Mucosa of descending colon (tissue), 3 donors: ENCODE data around the gene CFAP77. TPM values are rescaled to one million over a fixed set of nuclear protein-coding genes. Genes with fewer than 3 reads are reported as not detected.
A peak's percentile ranks its signal among the peaks of the same experiment; 100 is the strongest.

Experiments used
- ATAC-seq: fragments of 200-7000 bp; cut with Tn5 transposase; one replicate; pipeline ENCODE4 v1.9.1; 2020; ENCODE audit warnings: mild to moderate bottlenecking, moderate library complexity
- DNase-seq, 3 donors: peaks; one replicate each; pipeline ENCODE4 v3.0.0-alpha.2; 2020
- H3K36me3 ChIP-seq: fragments of 200-600 bp; one replicate; pipeline ENCODE4 v1.8.0; 2021; ENCODE audit warnings: low read depth, mild to moderate bottlenecking
- H3K4me1 ChIP-seq: fragments of 200-600 bp; one replicate; pipeline ENCODE4 v1.8.0; 2021; ENCODE audit warnings: low read depth, mild to moderate bottlenecking
- H3K4me3 ChIP-seq: fragments of 200-600 bp; one replicate; pipeline ENCODE4 v1.8.0; 2021; ENCODE audit warnings: mild to moderate bottlenecking
- H3K9me3 ChIP-seq: fragments of 200-600 bp; one replicate; pipeline ENCODE4 v1.8.0; 2021; ENCODE audit warnings: mild to moderate bottlenecking
- CTCF ChIP-seq: fragments of 200-600 bp; IDR thresholded peaks from one replicate; pipeline ENCODE4 v1.8.0; 2022; ENCODE audit warnings: antibody characterized with exemption, mild to moderate bottlenecking
- intact Hi-C, 2 donors: fragments of 100-400 bp; cut with DNase I in 1 of 2; cut with micrococcal nuclease in 1 of 2; formaldehyde crosslinking; loops; one replicate each; pipeline versions ENCODE4 v1.11.0 to v1.11.1; 2022; cut with DNase I, micrococcal nuclease
- total RNA-seq, 3 donors: library from RNA; stranded (reverse); fragmentation: NEBNext Ultra II Directional in 2 of 3; extraction: Animal tissue kit (Norgen Biotek cat#: 25700) in 2 of 3; gene quantifications; one replicate each; pipeline versions ENCODE4 v1.2.1 to v1.2.4, GENCODE V29; 2021 to 2023
- donor health status: DM: no; HTN: no; CAD: no; lungs with moderate emphysema.
- donor health status: DM: no; HTN: no; CAD: no.
- donor health status: DM: no; HTN: yes; CAD: no.

CFAP77 gene
- total RNA-seq, 3 donors from 2014 or later, result not detected

- no peaks in the 10 kb centered on the region for H3K36me3 ChIP-seq
- H3K9me3 ChIP-seq, result no peaks in the 10 kb centered on the region
- DNase-seq, result no peak
- no peak for TF ChIP-seq CTCF
- no peaks in the 10 kb centered on the region for H3K4me1 ChIP-seq
- no peak for ATAC-seq
- intact Hi-C loops, result no loop called here
- H3K4me3 ChIP-seq, result no peak overlapping the region
Measured at GRCh38 chr9:132447902-132448301, 37.9 kb downstream of the CFAP77 start.

GRCh38 chr9:132451276-132451675 is 41.3 kb downstream of the CFAP77 start:
- DNase-seq (peak in 1 of 3 donors; percentile 9), ATAC-seq (no peak)
- Histone ChIP-seq H3K4me1 (no peaks in the 10 kb centered on the region), H3K9me3 (no peaks in the 10 kb centered on the region), H3K36me3 (no peaks in the 10 kb centered on the region), H3K4me3 (no peak overlapping the region)
- intact Hi-C loops, result no loop called here
- TF ChIP-seq CTCF, result no peak

GRCh38 chr9:132456241-132456640 is 46.2 kb downstream of the CFAP77 start:
- Histone ChIP-seq H3K36me3 (no peaks in the 10 kb centered on the region), H3K4me1 (no peaks in the 10 kb centered on the region), H3K9me3 (no peaks in the 10 kb centered on the region), H3K4me3 (no peak overlapping the region)
- ATAC-seq (no peak), DNase-seq (no peak)
- intact Hi-C loops, result no loop called here
- TF ChIP-seq CTCF, result no peak

GRCh38 chr9:132457504-132458236 is 47.7 kb downstream of the CFAP77 start:
- Histone ChIP-seq H3K4me3 (no peak overlapping the region), H3K9me3 (no peaks in the 10 kb centered on the region), H3K36me3 (no peaks in the 10 kb centered on the region), H3K4me1 (no peaks in the 10 kb centered on the region)
- intact Hi-C loops, result no loop called here
- TF ChIP-seq CTCF, result no peak
- no peak for DNase-seq
- no peak for ATAC-seq

- intact Hi-C loops, result no loop called here
- H3K4me1 ChIP-seq, result no peaks in the 10 kb centered on the region
- no peaks in the 10 kb centered on the region for H3K36me3 ChIP-seq
- no peak for TF ChIP-seq CTCF
- no peak for DNase-seq
- no peak overlapping the region for H3K4me3 ChIP-seq
- no peak for ATAC-seq
- no peaks in the 10 kb centered on the region for H3K9me3 ChIP-seq
Measured at GRCh38 chr9:132458432-132458831, 48.4 kb downstream of the CFAP77 start.
